Neural progenitor cell (in vitro differentiated cells): ENCODE data around the gene GARIN5B.

Experiments
- EZH2 ChIP-seq: fragments of 200-600 bp; sonication (generic); IDR thresholded peaks from 2 replicates; pipeline ENCODE4 v1.6.1; 2017; ENCODE audit warnings: antibody characterized with exemption, mild to moderate bottlenecking, moderate library complexity
- TF ChIP-seq, protein P1 (sequence below): fragments of 200-600 bp; sonication (generic); IDR thresholded peaks from 2 replicates; pipeline ENCODE4 v1.5.1; 2017; ENCODE audit warnings: antibody characterized with exemption, mild to moderate bottlenecking

DNA sequence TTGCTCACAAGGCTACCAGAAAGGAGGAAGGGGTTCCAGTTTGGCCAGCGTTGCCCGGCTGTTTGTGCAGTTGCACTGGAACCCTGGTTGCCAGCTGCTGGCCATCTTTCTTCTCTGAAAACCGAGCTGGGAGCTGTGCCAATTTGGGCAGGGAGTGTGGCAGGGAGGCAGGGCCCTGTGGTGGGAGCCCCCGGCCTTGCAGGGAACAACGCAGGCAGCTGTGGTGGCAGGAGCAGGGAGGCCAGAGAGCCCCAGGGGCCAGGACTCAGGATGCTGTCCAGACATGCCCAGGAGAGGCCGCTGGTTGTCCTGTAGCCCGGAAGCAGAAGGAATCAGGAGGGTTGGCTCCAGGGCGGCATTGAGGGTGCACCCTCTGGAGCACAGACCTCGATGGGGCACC lies 18.6 kb downstream of the GARIN5B start:
- TF ChIP-seq, protein P1, sequence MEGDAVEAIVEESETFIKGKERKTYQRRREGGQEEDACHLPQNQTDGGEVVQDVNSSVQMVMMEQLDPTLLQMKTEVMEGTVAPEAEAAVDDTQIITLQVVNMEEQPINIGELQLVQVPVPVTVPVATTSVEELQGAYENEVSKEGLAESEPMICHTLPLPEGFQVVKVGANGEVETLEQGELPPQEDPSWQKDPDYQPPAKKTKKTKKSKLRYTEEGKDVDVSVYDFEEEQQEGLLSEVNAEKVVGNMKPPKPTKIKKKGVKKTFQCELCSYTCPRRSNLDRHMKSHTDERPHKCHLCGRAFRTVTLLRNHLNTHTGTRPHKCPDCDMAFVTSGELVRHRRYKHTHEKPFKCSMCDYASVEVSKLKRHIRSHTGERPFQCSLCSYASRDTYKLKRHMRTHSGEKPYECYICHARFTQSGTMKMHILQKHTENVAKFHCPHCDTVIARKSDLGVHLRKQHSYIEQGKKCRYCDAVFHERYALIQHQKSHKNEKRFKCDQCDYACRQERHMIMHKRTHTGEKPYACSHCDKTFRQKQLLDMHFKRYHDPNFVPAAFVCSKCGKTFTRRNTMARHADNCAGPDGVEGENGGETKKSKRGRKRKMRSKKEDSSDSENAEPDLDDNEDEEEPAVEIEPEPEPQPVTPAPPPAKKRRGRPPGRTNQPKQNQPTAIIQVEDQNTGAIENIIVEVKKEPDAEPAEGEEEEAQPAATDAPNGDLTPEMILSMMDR = no peak
- TF ChIP-seq EZH2 = no peak
